DND-41 (cell line): ENCODE measurements around the gene POLRMT.

Experiments used
- EZH2 ChIP-seq: IDR thresholded peaks from 3 replicates; pipeline ENCODE4 v1.6.1; 2012; ENCODE audit warnings: borderline replicate concordance, low read depth, mild to moderate bottlenecking, moderate library complexity, low read length, inconsistent platforms; ENCODE audit not compliant: severe bottlenecking
- TF ChIP-seq, protein P1 (sequence below): IDR thresholded peaks from 2 replicates; pipeline ENCODE4 v1.5.1; 2012; ENCODE audit warnings: borderline replicate concordance, low read length, moderate library complexity, mild to moderate bottlenecking; ENCODE audit not compliant: poor library complexity, severe bottlenecking; ENCODE audit errors: extremely low read depth

DNA sequence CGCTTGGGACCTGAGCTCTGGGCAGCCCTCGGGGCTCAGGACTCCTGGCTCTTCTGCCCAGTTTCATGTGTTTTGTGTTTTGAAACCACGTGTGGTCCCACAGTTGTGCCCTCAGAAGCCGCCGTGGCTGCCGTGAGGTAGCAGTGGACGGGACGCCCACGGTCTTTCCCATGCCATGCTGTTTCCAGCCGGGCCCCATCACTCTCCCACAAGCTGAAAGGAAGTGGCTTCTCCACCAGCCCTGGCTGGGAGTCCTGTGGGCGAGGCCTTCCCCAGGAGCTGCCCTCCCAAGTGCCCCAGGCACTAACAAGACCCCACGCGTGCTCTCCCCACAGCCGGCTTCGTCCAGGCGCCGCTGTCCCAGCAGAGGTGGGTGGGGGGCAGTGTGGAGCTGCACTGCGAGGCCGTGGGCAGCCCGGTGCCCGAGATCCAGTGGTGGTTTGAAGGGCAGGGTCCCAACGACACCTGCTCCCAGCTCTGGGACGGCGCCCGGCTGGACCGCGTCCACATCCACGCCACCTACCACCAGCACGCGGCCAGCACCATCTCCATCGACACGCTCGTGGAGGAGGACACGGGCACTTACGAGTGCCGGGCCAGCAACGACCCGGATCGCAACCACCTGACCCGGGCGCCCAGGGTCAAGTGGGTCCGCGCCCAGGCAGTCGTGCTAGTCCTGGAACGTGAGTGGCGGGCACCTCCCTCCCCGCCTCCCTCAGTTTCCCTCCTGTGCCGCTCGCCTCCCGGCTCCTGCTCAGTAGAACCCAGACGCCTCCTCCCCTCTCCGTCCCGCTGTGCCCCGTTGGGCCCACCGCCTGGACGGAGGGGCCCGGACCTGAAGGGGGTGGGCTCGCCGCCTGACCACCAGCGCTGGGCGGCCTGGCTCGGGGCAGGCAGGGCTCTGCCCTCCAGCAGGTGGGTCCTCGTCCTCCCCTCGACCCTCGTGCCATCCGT, 55.6 kb downstream of the POLRMT start:
- TF ChIP-seq, protein P1, sequence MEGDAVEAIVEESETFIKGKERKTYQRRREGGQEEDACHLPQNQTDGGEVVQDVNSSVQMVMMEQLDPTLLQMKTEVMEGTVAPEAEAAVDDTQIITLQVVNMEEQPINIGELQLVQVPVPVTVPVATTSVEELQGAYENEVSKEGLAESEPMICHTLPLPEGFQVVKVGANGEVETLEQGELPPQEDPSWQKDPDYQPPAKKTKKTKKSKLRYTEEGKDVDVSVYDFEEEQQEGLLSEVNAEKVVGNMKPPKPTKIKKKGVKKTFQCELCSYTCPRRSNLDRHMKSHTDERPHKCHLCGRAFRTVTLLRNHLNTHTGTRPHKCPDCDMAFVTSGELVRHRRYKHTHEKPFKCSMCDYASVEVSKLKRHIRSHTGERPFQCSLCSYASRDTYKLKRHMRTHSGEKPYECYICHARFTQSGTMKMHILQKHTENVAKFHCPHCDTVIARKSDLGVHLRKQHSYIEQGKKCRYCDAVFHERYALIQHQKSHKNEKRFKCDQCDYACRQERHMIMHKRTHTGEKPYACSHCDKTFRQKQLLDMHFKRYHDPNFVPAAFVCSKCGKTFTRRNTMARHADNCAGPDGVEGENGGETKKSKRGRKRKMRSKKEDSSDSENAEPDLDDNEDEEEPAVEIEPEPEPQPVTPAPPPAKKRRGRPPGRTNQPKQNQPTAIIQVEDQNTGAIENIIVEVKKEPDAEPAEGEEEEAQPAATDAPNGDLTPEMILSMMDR: peak; percentile 23
- no peak for TF ChIP-seq EZH2
